Testis (tissue), 2 donors: ENCODE measurements around the gene PI4K2B.

Source experiments
- CTCF ChIP-seq, 3 experiments: fragments of 450-650 bp in 2 of 3; fragments of 200-600 bp in 1 of 3; sonication (generic) in 1 of 3; IDR thresholded peaks; one replicate each; pipeline ENCODE4 v1.5.1; 2016 to 2019; ENCODE audit warnings: antibody characterized with exemption in 3 of 3, mild to moderate bottlenecking in 2 of 3, moderate library complexity in 1 of 3
- POLR2A ChIP-seq: fragments of 450-650 bp; IDR thresholded peaks from one replicate; pipeline ENCODE4 v1.6.1; 2017; ENCODE audit warnings: antibody characterized with exemption, mild to moderate bottlenecking, moderate library complexity

GRCh38 chr4:25290490-25291067 lies 56.7 kb downstream of the PI4K2B start:
- TF ChIP-seq POLR2A (no peak), CTCF (IDR thresholded peaks at IDR 0.05) (no peak)
